ENCODE results near the gene ZNF426. TPM values are rescaled to one million over a fixed set of nuclear protein-coding genes. Genes with fewer than 3 reads are reported as not detected.

The ZNF426 gene
- total RNA-seq, 1 donor from 2014 or later: 23.7 TPM

DNA sequence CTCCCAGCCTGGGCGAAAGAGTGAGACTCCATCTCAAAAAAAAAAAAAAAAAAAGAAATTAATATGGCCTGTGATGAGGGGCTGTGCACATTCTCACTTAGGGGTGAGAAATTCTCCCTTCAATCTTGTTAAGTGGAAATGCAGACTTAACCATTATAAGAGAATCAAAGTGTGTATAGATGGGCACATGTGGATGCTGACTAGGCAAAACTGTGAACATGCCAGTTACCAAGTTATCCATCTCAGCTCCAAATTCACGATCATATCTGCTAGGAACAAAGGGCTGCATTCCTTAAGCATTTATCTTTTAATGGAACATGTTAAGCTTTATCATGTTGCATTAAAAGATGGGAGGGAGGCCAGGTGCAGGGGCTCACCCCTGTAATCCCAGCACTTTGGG is 44.3 kb downstream of the ZNF426 start:
- DNase-seq: no peak

GRCh38 chr19:9487016-9487415 is 51.4 kb downstream of the ZNF426 start:
- DNase-seq: no peak

DNA sequence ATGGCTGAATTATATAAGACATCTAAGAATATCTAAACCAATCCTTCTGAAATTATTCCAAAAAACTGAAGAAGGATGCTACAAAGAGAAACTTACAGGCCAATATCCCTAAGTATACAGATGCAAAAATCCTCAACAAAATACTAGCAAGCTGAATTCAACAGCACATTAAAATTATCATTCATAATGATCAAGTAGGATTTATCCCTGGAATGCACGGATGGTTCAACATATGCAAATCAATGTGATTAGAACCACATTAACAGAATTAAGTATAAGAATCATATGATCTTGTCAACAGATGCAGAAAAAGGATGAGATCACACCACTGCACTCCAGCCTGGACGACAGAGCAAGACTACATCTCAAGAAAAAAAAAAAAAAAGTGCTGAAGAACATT is 53.3 kb downstream of the ZNF426 start:
- DNase-seq: no peak

DNA sequence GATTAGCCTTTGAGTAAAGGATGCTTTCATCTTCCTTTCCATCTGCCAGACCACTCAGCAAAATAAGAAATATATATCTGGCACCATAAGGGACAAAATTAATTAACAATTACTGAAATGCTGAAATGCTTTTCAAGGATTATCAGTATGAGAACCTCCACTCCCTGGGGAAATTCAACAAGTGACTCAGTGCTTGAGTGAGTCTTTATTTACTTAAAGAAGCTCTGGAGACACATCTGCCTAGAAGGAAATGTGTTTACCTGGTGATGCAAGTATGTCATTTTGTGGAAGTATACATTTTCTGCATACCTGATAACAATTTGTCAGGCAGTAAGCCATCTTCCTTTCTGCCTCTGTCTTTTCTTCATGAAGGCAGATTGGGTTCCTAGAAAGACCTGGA is 63.5 kb downstream of the ZNF426 start:
- no peak for DNase-seq

Other genes with a start within 250 kb of the ZNF426 start
- gene ZNF699, start 228.8 kb downstream of the ZNF426 start, total RNA-seq: 25.7 TPM
- 52.7 TPM for gene ZNF559, start 214.5 kb downstream of the ZNF426 start, total RNA-seq
- gene ZNF177, start 175.6 kb downstream of the ZNF426 start, total RNA-seq: 11.9 TPM
- gene ZNF266, start 103.1 kb downstream of the ZNF426 start, total RNA-seq: 15.4 TPM
- gene ZNF560, start 40.0 kb downstream of the ZNF426 start, total RNA-seq: 0.31 TPM
- gene ZNF121, start 45.9 kb upstream of the ZNF426 start, total RNA-seq: 109 TPM
- 44.6 TPM for gene ZNF561, start 82.6 kb upstream of the ZNF426 start, total RNA-seq
- gene ZNF562, start 136.5 kb upstream of the ZNF426 start, total RNA-seq: 86.4 TPM
- 26.5 TPM for gene ZNF846, start 230.1 kb upstream of the ZNF426 start, total RNA-seq

Measured in occipital lobe (tissue), 2 donors.